MG63 (cell line): Measurements from ENCODE around the gene AKR1B15. TPM values are rescaled to one million over a fixed set of nuclear protein-coding genes. Genes with fewer than 3 reads are reported as not detected.

Source experiments
- DNase-seq: peaks from one replicate; pipeline ENCODE4 v3.0.0-alpha.2; 2020
- H3K27me3 ChIP-seq: fragments of 250-450 bp; sonication (Bioruptor Pico); 2 replicates; pipeline ENCODE4 v1.5.1; 2020; ENCODE audit warnings: mild to moderate bottlenecking, moderate library complexity
- H3K36me3 ChIP-seq: fragments of 250-450 bp; sonication (Bioruptor Pico); 2 replicates; pipeline ENCODE4 v1.5.1; 2020; ENCODE audit warnings: mild to moderate bottlenecking, moderate library complexity
- H3K4me3 ChIP-seq: fragments of 250-450 bp; sonication (Bioruptor Pico); 2 replicates; pipeline ENCODE4 v1.5.1; 2020; ENCODE audit warnings: mild to moderate bottlenecking, moderate library complexity
- H3K9me3 ChIP-seq: fragments of 250-450 bp; sonication (Bioruptor Pico); 2 replicates; pipeline ENCODE4 v1.5.1; 2020; ENCODE audit warnings: mild to moderate bottlenecking, moderate library complexity
- total RNA-seq: library from RNA; depleted of rRNA; stranded (reverse); fragments of >200 nt; shearing (Covaris generic); gene quantifications from 2 replicates; pipeline ENCODE4 v1.2.3, GENCODE V29; 2014; ENCODE audit warnings: low replicate concordance

Gene AKR1B15
- total RNA-seq, 1 experiment from 2014 or later, result not detected

- Histone ChIP-seq H3K9me3 (no peaks in the 10 kb centered on the region), H3K4me3 (no peak overlapping the region), H3K27me3 (no peaks in the 10 kb centered on the region; the same call in 1 of the 2 replicates), H3K36me3 (no peaks in the 10 kb centered on the region)
- no peak for DNase-seq
Observed at GRCh38 chr7:134584290-134584689, 35.4 kb downstream of the AKR1B15 start.

DNA sequence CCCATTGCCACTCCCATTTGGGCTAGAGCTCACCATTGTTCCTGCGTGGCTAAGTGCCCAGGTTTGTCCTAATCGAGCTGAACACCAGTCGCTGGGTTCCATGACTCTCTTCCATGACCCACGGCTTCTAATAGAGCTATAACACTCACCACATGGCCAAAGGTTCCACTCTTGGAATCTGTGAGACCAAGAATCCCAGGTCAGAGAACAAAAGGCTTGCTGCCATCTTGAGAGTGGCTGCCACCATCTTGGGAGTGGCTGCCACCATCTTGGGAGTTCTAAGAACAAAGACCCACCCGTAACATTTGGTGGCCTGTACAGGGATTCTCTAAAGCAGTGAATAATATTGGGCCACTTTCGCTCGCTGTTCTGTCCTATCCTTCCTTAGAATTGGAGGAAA, 37.0 kb downstream of the AKR1B15 start:
- H3K27me3 ChIP-seq, result no peaks in the 10 kb centered on the region; the same call in 1 of the 2 replicates
- DNase-seq, result no peak
- H3K36me3 ChIP-seq, result no peaks in the 10 kb centered on the region
- no peaks in the 10 kb centered on the region for H3K9me3 ChIP-seq
- H3K4me3 ChIP-seq, result no peak overlapping the region

DNA sequence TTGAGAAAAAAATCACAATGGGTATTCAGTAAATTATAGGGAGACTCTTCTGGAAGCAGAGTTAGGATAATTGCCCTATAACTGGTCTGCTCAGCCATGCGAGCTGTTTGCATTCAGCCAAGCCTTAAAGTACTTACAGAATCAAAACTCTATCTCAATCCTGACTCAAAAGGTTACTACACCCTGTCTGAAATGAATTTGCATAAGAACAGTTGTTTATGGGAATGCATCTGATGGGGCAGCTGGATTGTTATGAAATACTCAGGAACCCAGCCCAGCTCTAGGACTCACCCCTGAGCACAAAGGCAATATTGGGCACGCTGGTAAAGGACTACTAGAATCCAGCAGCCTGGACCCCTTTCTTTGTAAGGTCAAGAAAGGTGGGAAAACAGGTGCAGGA, 38.8 kb downstream of the AKR1B15 start:
- no peak for DNase-seq
- H3K4me3 ChIP-seq, result no peak overlapping the region
- H3K9me3 ChIP-seq, result no peaks in the 10 kb centered on the region
- no peaks in the 10 kb centered on the region for H3K36me3 ChIP-seq
- H3K27me3 ChIP-seq, result no peaks in the 10 kb centered on the region; the same call in 1 of the 2 replicates

- no peaks in the 10 kb centered on the region for H3K9me3 ChIP-seq
- H3K27me3 ChIP-seq, result no peaks in the 10 kb centered on the region; the same call in 1 of the 2 replicates
- no peak overlapping the region for H3K4me3 ChIP-seq
- peak; percentile 52 for DNase-seq
- no peaks in the 10 kb centered on the region for H3K36me3 ChIP-seq
Observed at GRCh38 chr7:134589491-134589941, 40.6 kb downstream of the AKR1B15 start.

- H3K36me3 ChIP-seq, result no peaks in the 10 kb centered on the region
- no peak overlapping the region for H3K4me3 ChIP-seq
- peak; percentile 69 for DNase-seq
- H3K27me3 ChIP-seq, result no peaks in the 10 kb centered on the region
- no peaks in the 10 kb centered on the region for H3K9me3 ChIP-seq
Observed at GRCh38 chr7:134593530-134594392, 44.9 kb downstream of the AKR1B15 start.

DNA sequence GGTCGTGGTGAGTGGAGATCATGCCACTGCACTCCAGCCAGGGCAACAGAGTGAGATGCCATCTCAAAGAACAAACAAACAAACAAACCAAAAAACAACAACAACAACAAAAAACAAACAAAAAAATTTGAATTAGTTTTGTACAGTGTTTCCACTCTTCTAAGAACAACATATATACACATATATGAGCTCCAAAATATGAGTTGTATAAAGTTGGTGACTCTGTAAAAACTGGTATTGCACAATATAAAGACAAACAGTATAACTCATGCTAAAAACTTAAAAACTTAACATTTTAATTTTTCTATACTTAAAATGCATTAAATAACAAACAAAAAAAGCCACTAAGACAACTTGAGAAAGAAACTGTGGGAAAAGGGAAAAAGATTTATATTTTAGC, 46.0 kb downstream of the AKR1B15 start:
- DNase-seq, result no peak
- Histone ChIP-seq H3K27me3 (no peaks in the 10 kb centered on the region), H3K9me3 (no peaks in the 10 kb centered on the region), H3K4me3 (no peak overlapping the region), H3K36me3 (no peaks in the 10 kb centered on the region)

DNA sequence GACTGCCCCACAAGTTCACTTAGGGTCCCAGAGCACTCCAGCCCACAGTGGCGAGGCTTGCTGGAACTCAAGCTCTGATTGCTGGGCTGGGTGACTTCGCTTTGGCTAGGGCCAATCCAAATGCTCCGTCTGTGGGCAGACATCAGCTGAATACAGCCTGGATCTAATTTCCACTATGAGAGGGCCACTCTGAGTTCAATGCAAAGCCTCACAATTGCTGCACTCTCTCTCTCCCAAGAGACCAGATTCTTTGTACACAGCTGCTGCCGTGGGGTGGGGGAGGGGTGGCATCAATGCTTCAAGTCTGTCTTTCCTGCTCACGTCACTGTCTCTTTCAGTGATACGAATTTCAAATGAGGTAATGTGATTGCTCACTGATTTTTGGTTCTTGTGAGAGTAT, 50.5 kb downstream of the AKR1B15 start:
- H3K27me3 ChIP-seq, result no peaks in the 10 kb centered on the region
- no peak overlapping the region for H3K4me3 ChIP-seq
- no peaks in the 10 kb centered on the region for H3K36me3 ChIP-seq
- DNase-seq, result no peak
- no peaks in the 10 kb centered on the region for H3K9me3 ChIP-seq

- Histone ChIP-seq H3K36me3 (no peaks in the 10 kb centered on the region), H3K9me3 (no peaks in the 10 kb centered on the region), H3K4me3 (no peak overlapping the region), H3K27me3 (no peaks in the 10 kb centered on the region)
- DNase-seq, result no peak
Observed at GRCh38 chr7:134601459-134601858, 52.5 kb downstream of the AKR1B15 start.

- no peak for DNase-seq
- no peaks in the 10 kb centered on the region for H3K9me3 ChIP-seq
- H3K4me3 ChIP-seq, result 0 out of 2 replicates have a peak overlapping the region, but pooled peaks have one; percentile 9
- H3K36me3 ChIP-seq, result no peaks in the 10 kb centered on the region
- no peaks in the 10 kb centered on the region for H3K27me3 ChIP-seq
Observed at GRCh38 chr7:134602881-134603451, 54.1 kb downstream of the AKR1B15 start.

GRCh38 chr7:134605978-134606923, 57.3 kb downstream of the AKR1B15 start:
- no peak overlapping the region for H3K4me3 ChIP-seq
- DNase-seq, result peak; percentile 26
- H3K9me3 ChIP-seq, result no peaks in the 10 kb centered on the region
- H3K27me3 ChIP-seq, result no peaks in the 10 kb centered on the region
- no peaks in the 10 kb centered on the region for H3K36me3 ChIP-seq

GRCh38 chr7:134611611-134612151, 62.8 kb downstream of the AKR1B15 start:
- no peaks in the 10 kb centered on the region for H3K36me3 ChIP-seq
- H3K9me3 ChIP-seq, result no peaks in the 10 kb centered on the region
- H3K4me3 ChIP-seq, result no peak overlapping the region
- DNase-seq, result no peak
- H3K27me3 ChIP-seq, result no peaks in the 10 kb centered on the region

- Histone ChIP-seq H3K36me3 (no peaks in the 10 kb centered on the region), H3K9me3 (no peaks in the 10 kb centered on the region), H3K4me3 (no peak overlapping the region), H3K27me3 (no peaks in the 10 kb centered on the region)
- no peak for DNase-seq
Observed at GRCh38 chr7:134612197-134612596, 63.3 kb downstream of the AKR1B15 start.

GRCh38 chr7:134613623-134614347, 64.9 kb downstream of the AKR1B15 start:
- no peak overlapping the region for H3K4me3 ChIP-seq

GRCh38 chr7:134616611-134617010, 67.7 kb downstream of the AKR1B15 start:
- no peak overlapping the region for H3K4me3 ChIP-seq
- H3K27me3 ChIP-seq, result no peaks in the 10 kb centered on the region
- DNase-seq, result no peak
- H3K9me3 ChIP-seq, result no peaks in the 10 kb centered on the region
- no peaks in the 10 kb centered on the region for H3K36me3 ChIP-seq

More at GRCh38 chr7:134613623-134614347, 64.9 kb downstream of the AKR1B15 start:
- Histone ChIP-seq H3K36me3 (no peaks in the 10 kb centered on the region), H3K27me3 (no peaks in the 10 kb centered on the region), H3K9me3 (no peaks in the 10 kb centered on the region)
- DNase-seq, result peak; percentile 75

- no peaks in the 10 kb centered on the region for H3K9me3 ChIP-seq
- H3K36me3 ChIP-seq, result no peaks in the 10 kb centered on the region
- no peaks in the 10 kb centered on the region for H3K27me3 ChIP-seq
- peak; percentile 23 for DNase-seq
- H3K4me3 ChIP-seq, result no peak overlapping the region
Observed at GRCh38 chr7:134618756-134619530, 70.0 kb downstream of the AKR1B15 start.
